GM10847 (cell line): Measurements from ENCODE around the gene TTLL7.

Experiments
- POLR2A ChIP-seq: IDR thresholded peaks from 2 replicates; pipeline ENCODE4 v1.6.1; 2011; ENCODE audit not compliant: insufficient read length; ENCODE audit errors: extremely low read depth

Gene TTLL7

DNA sequence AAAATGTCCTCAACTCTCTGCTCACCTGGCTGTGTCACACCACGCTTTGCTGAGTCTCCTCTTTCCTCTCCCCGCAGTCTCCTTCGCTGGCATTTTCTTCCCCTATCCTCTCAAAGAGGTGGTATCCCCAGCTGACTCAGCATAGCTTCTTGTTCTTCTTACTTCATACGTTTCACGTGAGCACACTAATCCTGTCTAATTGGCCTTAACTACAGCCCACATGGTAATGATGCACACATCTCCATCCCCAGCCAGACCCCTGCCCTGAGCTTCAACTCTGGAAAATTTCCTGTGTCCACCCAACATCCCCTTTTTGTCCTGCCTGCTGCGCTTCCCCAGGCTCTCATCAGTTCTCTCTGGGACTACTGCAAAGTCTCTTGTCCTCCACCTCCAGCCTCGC, 169.8 kb downstream of the TTLL7 start:
- no peak for TF ChIP-seq POLR2A

DNA sequence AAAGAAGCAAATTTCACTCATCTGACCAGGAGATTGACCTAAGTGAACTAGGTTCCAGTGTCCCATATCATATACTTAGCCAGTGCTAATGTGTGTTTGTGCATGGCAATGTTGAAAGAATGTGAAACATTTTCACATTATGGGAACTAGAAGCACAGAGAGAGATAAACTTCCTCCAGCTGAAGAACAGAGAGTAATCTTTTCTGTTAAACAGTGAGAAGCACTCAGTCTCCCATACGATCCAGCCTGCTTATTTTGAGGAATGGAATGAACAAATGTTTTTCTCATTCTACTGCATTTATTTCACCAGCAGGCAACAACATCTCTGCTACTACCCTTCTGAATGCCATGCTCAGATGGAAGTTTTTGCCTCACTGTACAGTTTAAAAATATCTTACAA, 170.5 kb downstream of the TTLL7 start:
- TF ChIP-seq POLR2A: no peak

DNA sequence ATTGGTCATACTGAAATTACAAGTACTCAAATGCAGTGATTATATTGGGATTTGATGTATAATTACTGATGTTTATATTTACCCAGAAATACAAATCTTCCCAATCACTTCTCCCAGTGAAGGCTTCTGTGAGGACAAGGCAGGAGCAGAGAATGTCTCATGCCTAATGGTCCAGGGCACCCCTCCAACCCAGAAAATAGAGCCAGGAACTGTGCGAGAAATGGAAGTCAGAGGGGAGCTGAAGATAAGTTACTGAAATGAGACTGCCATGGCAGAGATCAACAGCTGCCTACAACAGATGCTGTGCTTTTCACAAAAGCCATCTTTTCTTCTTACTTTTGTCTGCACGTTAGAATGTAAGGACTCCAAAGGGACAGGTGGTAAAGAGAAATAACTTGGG, 171.2 kb downstream of the TTLL7 start:
- TF ChIP-seq POLR2A: no peak

DNA sequence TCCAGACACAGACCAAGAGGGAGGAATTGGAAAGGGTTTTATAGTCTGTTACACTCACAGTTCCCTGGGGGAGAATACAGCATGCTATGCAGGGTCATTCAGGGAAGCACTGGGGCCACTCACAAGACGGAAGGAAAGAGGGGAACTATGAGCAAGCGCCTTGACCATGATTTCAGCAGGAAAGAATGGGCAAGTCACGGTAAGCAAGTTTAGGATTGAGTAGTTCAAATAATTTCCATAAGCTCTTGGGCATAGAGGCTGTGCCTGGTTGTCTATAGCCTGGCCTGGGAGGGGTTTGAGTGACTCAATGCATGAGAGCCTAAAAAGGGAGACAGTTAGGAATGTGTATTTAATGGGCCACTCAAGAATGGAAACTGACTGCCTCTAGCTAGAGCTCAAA, 176.7 kb downstream of the TTLL7 start:
- TF ChIP-seq POLR2A: no peak

DNA sequence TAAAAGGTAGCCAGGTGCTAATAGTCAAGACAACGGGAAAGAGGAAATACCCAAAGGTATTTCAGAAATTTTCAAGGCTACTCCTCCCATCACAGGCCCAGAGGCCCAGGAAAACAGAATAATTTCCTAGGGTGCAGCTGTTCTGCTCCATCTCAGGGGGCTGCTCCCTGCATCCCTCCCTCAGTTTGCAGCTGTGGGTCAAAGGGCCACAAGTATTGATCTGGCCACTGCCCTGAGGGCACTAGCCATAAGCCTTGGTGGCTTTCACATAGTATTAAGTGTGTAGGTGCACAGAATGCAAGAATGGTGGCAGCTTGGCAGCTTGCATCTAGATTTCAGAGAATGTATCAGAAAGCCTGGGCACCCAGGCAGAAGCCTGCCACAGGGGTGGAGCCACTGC, 179.5 kb downstream of the TTLL7 start:
- no peak for TF ChIP-seq POLR2A

DNA sequence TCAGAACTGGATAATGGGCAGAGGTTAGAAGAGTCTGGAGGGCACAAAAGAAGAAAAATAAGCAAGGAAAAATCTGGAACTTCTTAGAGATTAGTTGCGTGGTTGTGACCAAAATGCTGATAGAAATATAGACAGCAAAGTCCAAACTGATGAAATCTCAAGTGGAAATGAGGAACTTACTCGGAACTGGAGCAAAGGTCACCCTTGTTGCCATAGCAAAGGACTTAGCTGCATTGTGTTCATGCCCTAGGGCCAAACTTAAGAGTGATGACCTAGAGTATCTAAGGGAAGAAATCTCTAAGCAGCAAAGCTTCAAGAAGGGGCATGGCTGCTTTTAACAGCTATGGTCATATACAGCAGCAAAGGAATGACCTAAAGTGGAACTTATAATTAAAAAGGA, 180.0 kb downstream of the TTLL7 start:
- TF ChIP-seq POLR2A: no peak

DNA sequence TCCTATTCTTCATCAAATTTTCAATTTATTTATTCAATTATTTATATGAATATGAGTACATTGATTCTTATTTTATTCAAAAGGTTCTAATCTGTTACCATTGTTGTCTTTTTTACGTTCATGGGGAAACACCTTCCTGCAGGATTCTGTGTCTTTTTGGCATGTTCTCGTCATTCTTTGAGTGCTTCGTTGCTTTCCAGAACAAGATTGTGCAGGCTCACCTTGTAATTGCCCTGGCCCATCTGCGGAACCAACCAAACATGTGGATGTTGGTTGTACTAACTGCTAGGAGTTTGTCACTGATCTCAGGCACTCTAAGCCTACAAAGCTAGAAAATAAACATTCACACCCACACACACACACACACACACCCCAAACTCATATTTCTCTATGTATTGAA, 182.1 kb downstream of the TTLL7 start:
- TF ChIP-seq POLR2A: no peak

DNA sequence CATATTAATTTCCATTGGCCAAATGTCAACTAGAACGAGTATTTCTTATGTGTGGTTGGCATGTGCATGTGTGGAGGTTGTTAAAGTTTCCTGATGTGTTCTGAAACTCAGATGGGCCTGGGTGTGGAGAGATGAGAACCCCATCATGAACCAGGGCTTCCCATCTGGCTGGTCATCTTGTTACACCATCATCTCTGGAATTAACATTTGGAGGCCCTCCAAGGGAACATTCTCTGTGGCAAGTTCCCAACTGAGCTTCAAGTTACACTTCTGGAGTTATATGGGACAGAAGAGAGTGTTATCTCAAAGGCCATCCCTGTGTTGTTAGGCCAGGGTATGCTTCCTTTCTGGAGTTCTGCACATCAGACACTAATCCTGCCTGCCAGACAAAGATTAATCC, 183.6 kb downstream of the TTLL7 start:
- no peak for TF ChIP-seq POLR2A
